HG02884 (cell line): ENCODE data around the gene ANKFN1.
"Not testable (repeated sequence)": the region's sequence is repeated elsewhere in the genome, so short reads cannot be mapped to it uniquely, and the experiment has no call there.

Source experiments
- ATAC-seq: cut with Tn5 transposase; IDR thresholded peaks from one replicate; pipeline ENCODE4 v1.9.1; 2021; ENCODE audit warnings: mild to moderate bottlenecking, moderate library complexity; ENCODE audit not compliant: unreplicated experiment

Gene ANKFN1

DNA sequence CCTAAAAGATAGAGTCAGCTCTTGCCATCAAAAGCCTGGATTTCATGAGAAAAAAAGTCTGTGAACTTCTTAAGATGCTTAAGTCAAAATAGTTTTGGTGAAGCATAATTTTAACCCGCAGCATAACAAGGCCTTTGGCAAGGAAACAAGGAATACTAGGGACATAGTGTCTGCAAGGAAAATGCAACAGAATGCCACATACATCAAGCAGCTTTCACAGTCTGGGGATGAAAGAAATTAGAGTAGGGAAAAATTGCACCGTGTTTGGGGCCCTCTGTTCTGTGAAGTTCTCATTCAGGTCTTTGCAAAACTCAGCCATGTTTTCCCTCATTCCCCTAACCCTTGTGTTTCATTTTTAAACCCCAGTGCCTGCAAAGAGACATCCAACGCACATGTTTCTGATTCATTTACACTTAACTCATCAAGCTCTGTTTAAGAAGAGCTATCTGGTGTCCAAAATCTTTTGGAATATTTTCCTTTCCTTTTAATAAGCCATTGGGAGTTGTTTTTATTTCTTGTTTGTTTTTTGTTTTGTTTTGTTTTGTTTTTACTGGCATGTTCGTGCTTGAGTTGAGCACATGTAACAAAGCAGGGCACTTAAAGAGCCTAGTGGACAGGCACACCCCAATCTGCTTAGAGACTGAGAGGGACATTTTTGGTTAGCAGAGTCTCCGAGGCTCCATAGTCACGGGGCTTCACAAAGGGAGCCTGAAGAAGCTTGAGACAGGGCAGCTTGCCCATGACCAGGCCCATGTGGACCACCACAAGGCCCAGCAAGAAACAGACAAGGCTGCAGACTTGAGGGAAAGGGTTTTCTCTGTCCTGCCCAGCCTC lies 116.5 kb downstream of the ANKFN1 start:
- no peak for ATAC-seq

- ATAC-seq, result no peak
Observed at GRCh38 chr17:56274491-56274890, 121.2 kb downstream of the ANKFN1 start.

DNA sequence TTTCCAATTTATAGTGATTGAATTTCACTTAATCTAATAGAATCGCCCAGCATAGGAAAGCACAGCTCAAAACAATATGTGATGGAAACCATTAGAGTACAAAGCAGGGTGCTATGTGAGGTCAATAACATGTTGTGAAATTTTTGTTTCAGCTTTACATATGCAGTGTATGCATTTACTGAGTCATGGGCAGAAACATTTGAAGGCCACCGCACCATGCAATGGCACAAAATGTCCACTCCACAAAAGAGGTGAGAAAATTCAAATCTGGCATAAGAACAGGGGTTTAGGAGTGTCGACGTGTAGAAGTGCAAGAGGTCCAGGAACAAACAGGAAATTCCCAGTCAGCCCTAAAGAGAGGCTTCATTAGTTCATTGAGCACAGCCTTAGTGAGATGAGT lies 131.2 kb downstream of the ANKFN1 start:
- no peak for ATAC-seq

DNA sequence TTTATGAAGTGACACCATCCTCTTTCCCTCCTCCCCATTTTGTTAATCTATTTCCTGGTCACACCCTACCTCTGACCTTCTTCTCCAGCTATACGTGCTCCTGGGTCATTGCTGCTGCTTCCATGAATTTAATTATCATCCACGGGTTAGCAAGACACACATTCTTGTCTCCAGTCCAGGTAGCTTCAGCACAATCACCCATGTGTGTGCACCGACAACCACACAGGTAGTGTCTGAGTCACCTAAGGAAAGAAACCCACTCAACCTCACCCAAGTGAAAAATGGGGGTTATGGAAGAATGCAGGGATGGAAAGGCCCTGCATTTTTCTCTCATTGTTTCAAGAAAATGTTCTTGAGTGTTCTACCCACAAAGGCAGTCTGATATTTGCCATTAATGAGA lies 135.5 kb downstream of the ANKFN1 start:
- not testable (repeated sequence) for ATAC-seq

DNA sequence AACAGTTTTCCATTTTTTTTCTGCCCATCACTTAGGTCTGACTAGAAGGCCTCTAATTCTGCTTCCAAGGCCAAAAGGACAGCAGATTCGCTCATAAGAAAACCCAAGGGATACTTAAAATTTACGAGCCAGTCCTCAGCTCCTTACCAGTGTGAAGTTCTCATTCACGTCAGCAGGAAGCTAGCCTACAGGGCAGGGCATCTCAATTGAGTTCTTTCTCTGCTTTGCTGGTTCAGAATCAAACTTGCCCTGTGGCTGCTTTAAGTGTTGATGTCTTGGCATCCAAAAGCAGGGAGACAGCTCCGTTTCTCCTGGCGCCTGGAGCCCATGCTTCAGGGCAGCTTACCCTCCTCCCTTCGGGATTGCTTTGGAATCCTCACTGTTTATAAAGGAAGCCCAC lies 136.0 kb downstream of the ANKFN1 start:
- ATAC-seq, result no peak

- no peak for ATAC-seq
Observed at GRCh38 chr17:56290101-56290801, 137.0 kb downstream of the ANKFN1 start.

- ATAC-seq, result no peak
Observed at GRCh38 chr17:56290802-56291118, 137.5 kb downstream of the ANKFN1 start.

- no peak for ATAC-seq
Observed at GRCh38 chr17:56291226-56291805, 138.0 kb downstream of the ANKFN1 start.

- ATAC-seq, result no peak
Observed at GRCh38 chr17:56292010-56292409, 138.7 kb downstream of the ANKFN1 start.

DNA sequence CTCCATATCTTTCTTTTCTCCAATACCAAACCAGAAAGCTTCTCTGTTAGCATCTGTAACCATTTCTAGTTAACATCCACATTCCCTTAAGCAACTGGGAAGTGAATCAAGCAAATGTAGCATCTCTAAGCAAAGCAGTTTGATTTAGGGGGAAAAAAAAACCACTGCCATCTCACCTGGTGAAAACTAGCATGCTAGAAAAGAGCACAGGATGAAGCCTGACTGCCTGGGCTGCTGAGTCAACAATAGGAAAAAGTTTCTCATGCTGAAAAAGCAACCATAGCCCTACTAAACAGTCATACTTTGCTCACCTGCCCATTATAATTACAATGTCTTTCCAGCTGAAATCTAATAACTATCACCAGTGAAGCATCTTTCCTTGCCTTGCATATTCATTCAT lies 139.3 kb downstream of the ANKFN1 start:
- no peak for ATAC-seq

- no peak for ATAC-seq
Observed at GRCh38 chr17:56297184-56297583, 143.9 kb downstream of the ANKFN1 start.

GRCh38 chr17:56298846-56299245 lies 145.6 kb downstream of the ANKFN1 start:
- ATAC-seq, result no peak

GRCh38 chr17:56300144-56300543 lies 146.9 kb downstream of the ANKFN1 start:
- ATAC-seq, result no peak

DNA sequence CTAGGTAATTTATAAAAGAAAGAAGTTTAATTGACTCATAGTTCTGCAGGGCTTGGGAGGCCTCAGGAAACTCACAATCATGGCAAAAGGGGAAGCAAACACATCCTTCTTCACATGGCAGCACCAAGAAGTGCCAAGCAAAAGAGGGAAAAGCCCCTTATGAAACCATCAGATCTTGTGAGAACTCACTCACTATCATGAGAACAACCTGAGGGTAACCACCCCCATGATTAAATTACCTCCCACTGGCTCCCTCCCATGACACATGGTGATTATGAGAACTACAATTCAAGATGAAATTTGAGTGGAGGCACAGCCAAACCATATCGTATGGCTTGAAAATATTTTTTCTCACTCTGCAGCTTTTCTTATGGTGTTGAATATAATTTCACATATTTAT lies 151.7 kb downstream of the ANKFN1 start:
- ATAC-seq, result no peak

DNA sequence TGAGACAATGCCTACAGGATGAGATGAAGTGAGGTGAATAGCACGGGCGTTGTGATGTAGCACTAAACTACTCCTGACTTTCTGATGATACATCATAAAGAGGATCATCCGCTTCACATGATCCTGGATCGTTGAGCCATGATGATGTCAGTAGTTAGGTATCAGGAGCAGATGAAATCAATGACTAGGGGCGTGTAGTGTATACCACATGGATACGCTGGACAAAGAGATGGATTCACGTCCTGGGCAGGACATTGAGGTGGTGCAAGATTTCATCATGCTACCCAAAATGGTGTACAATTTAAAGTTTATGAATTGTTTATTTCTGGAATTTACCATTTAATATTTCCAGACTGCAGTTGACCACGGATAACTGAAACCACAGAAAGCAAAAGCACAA lies 156.6 kb downstream of the ANKFN1 start:
- ATAC-seq, result no peak

DNA sequence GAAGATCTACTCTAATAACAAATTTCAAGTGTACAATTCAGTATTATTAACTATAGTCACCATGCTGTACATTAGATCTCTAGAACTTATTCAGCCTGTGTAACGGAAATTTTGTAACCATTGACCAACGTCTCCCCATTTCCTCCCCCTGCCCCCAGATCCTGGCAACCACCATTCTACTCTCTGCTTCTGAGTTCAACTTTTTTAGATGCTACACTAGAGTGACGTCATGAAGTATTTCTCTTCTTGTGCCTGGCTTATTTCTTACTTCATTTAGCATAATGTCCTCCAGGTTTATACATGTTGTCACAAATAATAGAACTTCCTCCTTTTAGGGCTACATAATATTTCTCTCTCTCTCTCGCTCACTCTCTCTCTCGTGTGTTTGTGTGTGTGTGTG lies 157.5 kb downstream of the ANKFN1 start:
- no peak for ATAC-seq

- ATAC-seq, result no peak
Observed at GRCh38 chr17:56313201-56313600, 159.9 kb downstream of the ANKFN1 start.

DNA sequence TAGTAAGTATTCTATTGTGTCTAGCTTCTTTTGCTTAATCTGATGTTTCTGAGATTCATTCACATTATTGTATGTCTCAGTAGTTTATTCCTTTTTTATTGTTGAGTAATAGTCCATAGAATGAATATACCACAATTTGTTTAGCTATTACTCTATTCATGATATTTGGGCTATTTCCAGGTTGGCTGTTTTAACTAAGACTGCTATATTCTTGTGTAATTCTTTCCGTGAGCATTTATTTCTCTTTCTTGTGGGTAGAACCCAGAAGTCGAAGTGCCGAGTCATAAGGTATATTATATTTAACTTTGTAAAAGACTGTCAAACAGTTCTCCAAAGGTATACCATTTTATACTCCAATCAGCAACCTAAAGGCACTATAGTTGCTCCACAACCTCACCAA lies 160.8 kb downstream of the ANKFN1 start:
- no peak for ATAC-seq

- no peak for ATAC-seq
Observed at GRCh38 chr17:56314984-56315602, 161.8 kb downstream of the ANKFN1 start.

DNA sequence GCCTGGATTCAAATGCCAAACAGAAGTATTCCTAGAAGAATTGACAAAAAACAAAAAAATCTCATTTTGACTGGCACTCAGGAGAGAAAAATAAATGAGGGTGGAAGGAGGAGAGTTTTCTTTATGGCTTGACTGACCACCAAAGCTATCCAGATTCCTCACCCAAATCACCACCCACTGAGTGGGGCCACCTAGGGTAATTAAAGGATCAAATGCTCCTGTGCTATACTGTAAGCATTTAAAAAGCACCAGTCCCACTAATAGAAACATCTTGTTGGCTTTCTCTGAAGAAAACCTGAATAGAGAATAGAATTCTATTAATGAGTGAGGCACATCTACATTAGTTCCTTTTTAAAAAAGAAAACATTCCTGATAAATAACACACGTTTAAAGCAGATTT lies 163.3 kb downstream of the ANKFN1 start:
- no peak for ATAC-seq

DNA sequence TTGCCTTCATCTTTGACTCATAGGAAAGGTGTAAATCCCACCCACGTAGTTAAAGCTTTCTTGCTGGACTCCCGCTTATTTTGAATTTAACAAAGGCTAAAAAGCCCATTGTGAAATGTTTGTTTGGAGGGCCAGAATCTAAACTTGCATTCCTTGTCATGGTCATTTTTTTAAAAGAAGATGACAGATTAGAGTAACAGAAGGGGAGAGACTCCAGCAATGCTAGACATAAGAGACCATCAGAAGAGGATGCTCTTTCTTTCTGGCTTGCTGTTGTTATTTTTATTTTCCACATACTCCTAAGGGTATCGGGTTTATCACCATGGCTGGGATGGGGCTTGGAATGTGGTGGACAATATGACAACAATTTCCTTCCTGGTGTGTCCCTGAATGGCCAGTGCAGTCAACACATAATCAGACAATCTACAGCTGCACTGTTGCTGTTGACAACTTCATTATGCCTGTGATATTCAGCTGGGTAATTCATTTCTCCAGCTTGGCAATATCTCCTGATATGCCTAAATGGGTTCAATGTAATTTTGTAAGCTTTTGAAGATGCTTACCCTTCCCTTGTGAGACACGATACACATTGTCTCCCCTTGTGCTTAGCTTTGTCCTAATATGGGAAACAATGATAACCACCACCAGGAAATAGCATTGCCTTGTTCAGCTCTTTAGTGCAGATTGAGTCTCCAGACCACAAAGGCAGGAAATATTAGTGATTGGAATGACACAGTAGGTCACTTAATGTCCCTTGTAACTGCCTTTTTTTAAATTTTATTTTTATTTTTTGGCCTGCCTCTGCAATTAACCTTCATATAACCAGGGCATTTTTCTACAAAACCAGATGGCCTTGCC lies 164.3 kb downstream of the ANKFN1 start:
- no peak for ATAC-seq
